ENCODE results near the gene STAC.

STAC gene

DNA sequence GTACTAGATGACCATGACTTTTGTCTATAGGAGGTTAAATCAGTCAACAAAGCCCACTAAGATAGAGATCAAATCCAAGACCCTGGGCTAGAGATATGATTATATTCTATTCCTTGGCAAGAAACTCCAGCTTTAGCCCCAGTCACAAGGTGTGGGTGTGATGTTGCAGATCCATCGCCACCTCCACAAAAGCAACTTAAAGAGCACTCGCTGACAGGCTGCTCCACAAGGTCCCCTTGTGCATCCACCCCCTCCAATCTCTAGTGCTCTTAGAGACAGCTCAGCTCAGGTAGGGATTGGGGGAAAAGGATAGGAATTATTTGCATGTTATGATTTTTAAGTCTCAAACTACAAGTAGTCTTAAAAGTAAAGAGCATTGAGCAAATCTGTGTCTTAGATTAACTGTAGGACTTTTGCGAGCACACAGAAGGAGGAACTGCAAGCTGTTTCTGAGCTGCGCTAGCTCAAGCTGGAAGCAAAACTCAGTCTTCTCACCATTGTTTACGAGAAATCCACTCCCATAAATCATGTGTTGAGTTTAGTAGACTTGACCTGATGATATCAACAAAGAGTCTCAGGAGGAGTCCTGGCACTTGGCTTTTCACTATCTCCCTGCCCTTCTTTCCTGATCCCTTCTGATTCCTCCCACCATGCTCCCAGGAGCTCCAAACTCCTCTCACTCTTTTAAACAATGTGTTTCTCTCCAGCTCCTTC is 177.6 kb downstream of the STAC start (continued):
- TF ChIP-seq ARNTL (CRISPR knock-in tag; IDR thresholded peaks at IDR 0.05; ENCODE audit: borderline replicate concordance, low read depth): no peak

DNA sequence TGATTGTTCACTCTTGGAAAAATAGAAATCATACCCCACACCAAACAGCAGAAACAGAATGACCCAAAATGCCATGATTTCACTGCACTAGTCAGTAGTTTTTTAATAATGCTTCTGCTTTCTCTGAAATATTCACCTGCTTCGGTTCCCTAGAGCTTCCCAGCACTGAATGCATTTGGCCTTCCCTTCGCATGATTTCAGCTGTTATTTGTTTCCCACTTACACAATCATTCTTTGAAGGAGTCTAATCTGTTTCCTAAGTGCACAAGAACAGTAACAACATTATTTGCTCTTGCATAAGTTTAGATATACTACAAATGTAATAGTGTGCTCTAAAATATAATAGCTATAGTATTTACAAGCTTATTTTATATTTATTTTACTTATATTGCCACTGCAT is 178.7 kb downstream of the STAC start:
- ATAC-seq: no peak

DNA sequence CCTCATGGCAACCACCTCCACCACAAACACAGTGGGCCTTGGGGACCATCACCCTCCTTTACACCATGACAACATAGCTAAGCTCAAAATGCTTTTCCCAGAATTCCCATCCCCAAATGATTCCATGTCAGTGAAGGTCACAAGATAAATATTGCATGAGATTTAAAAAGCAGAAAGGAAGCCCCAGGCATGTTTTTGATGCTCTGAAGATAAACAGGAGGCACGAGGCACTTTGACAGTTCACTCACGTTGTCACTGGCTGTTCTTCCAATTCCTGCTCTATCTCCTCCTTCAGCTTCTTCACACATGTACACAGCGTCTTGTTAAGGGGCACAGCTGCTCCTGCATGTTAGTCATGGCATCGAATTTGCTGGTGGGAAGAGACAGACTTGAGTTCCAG is 180.4 kb downstream of the STAC start:
- ATAC-seq: no peak
- no peak for TF ChIP-seq ESRRG (CRISPR knock-in tag; IDR thresholded peaks at IDR 0.05)
- no peak for TF ChIP-seq ZNF70 (CRISPR knock-in tag; IDR thresholded peaks at IDR 0.05)
- TF ChIP-seq RARB (CRISPR knock-in tag; IDR thresholded peaks at IDR 0.05): no peak
- no peak for TF ChIP-seq ZC3H10 (CRISPR knock-in tag; IDR thresholded peaks at IDR 0.05)
- no peak for TF ChIP-seq ZFP3 (CRISPR knock-in tag; IDR thresholded peaks at IDR 0.05)
- TF ChIP-seq ZFP30 (CRISPR knock-in tag; IDR thresholded peaks at IDR 0.05): no peak
- TF ChIP-seq, protein P1, sequence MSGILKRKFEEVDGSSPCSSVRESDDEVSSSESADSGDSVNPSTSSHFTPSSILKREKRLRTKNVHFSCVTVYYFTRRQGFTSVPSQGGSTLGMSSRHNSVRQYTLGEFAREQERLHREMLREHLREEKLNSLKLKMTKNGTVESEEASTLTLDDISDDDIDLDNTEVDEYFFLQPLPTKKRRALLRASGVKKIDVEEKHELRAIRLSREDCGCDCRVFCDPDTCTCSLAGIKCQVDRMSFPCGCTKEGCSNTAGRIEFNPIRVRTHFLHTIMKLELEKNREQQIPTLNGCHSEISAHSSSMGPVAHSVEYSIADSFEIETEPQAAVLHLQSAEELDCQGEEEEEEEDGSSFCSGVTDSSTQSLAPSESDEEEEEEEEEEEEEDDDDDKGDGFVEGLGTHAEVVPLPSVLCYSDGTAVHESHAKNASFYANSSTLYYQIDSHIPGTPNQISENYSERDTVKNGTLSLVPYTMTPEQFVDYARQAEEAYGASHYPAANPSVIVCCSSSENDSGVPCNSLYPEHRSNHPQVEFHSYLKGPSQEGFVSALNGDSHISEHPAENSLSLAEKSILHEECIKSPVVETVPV (CRISPR knock-in tag; IDR thresholded peaks at IDR 0.05): no peak
- TF ChIP-seq CSDC2 (CRISPR knock-in tag; IDR thresholded peaks at IDR 0.05): no peak
- TF ChIP-seq ARNTL (CRISPR knock-in tag; IDR thresholded peaks at IDR 0.05; ENCODE audit: borderline replicate concordance, low read depth): no peak
- no peak for TF ChIP-seq ISL1 (CRISPR knock-in tag; IDR thresholded peaks at IDR 0.05)

More for the DNA sequence above, 178.7 kb downstream of the STAC start:
- TF ChIP-seq, protein P1 (CRISPR knock-in tag; IDR thresholded peaks at IDR 0.05): no peak
- TF ChIP-seq ZNF70 (CRISPR knock-in tag; IDR thresholded peaks at IDR 0.05) (no peak), BACH2 (CRISPR knock-in tag; IDR thresholded peaks at IDR 0.05; ENCODE audit: borderline replicate concordance) (no peak), GLIS3 (CRISPR knock-in tag; IDR thresholded peaks at IDR 0.05) (no peak), OSR1 (CRISPR knock-in tag; IDR thresholded peaks at IDR 0.05) (no peak)

DNA sequence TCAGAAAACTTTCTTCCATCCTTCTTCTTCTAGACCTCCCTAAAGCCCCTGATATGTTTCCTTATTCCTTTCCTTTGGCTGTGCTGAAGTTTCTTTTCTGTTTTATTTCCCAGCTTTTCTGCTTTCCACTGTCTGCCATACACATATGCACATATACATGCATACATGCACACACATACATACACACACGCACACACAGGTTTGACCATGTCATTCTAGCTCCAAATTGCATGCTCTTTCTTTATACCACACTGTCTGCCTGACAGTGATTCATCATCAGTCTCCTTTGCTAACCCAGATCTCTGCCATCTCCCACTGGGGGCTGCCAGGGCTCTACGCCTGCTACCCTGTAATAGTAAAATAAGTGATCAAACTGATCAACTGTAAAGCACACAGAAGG is 181.3 kb downstream of the STAC start:
- TF ChIP-seq SNAI2 (CRISPR knock-in tag; IDR thresholded peaks at IDR 0.05) (no peak), ISL1 (CRISPR knock-in tag; IDR thresholded peaks at IDR 0.05) (no peak), TOX (CRISPR knock-in tag; IDR thresholded peaks at IDR 0.05; ENCODE audit: borderline replicate concordance) (no peak), GLIS3 (CRISPR knock-in tag; IDR thresholded peaks at IDR 0.05) (no peak)
- TF ChIP-seq, protein P2, sequence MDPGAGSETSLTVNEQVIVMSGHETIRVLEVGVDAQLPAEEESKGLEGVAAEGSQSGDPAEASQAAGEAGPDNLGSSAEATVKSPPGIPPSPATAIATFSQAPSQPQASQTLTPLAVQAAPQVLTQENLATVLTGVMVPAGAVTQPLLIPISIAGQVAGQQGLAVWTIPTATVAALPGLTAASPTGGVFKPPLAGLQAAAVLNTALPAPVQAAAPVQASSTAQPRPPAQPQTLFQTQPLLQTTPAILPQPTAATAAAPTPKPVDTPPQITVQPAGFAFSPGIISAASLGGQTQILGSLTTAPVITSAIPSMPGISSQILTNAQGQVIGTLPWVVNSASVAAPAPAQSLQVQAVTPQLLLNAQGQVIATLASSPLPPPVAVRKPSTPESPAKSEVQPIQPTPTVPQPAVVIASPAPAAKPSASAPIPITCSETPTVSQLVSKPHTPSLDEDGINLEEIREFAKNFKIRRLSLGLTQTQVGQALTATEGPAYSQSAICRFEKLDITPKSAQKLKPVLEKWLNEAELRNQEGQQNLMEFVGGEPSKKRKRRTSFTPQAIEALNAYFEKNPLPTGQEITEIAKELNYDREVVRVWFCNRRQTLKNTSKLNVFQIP (CRISPR knock-in tag; IDR thresholded peaks at IDR 0.05; ENCODE audit: borderline replicate concordance, low read depth): no peak
- TF ChIP-seq, protein P3, sequence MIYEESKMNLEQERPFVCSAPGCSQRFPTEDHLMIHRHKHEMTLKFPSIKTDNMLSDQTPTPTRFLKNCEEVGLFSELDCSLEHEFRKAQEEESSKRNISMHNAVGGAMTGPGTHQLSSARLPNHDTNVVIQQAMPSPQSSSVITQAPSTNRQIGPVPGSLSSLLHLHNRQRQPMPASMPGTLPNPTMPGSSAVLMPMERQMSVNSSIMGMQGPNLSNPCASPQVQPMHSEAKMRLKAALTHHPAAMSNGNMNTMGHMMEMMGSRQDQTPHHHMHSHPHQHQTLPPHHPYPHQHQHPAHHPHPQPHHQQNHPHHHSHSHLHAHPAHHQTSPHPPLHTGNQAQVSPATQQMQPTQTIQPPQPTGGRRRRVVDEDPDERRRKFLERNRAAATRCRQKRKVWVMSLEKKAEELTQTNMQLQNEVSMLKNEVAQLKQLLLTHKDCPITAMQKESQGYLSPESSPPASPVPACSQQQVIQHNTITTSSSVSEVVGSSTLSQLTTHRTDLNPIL (CRISPR knock-in tag; IDR thresholded peaks at IDR 0.05; ENCODE audit: low read depth): no peak
- TF ChIP-seq, protein P4, sequence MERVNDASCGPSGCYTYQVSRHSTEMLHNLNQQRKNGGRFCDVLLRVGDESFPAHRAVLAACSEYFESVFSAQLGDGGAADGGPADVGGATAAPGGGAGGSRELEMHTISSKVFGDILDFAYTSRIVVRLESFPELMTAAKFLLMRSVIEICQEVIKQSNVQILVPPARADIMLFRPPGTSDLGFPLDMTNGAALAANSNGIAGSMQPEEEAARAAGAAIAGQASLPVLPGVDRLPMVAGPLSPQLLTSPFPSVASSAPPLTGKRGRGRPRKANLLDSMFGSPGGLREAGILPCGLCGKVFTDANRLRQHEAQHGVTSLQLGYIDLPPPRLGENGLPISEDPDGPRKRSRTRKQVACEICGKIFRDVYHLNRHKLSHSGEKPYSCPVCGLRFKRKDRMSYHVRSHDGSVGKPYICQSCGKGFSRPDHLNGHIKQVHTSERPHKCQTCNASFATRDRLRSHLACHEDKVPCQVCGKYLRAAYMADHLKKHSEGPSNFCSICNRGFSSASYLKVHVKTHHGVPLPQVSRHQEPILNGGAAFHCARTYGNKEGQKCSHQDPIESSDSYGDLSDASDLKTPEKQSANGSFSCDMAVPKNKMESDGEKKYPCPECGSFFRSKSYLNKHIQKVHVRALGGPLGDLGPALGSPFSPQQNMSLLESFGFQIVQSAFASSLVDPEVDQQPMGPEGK (CRISPR knock-in tag; IDR thresholded peaks at IDR 0.05; ENCODE audit: borderline replicate concordance): no peak
- no peak for ATAC-seq

DNA sequence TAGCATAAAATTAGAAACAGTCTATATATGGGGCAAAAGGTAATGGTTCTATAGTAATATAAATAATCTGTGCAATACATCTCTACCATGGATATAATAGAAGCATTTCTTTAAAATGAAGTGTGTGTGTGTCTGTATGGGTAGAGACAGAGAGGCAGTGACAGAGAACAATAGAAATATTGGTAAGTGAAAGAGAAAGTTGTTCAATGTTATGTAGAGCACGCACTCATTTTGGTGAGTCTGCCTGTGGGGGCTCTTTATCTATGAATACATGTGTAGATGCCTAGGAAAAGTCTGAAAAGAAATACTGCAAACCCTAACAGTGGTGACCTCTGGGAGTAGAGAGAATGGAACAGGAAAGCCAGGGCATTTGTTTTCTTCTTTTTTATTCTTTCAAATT is 182.6 kb downstream of the STAC start:
- ATAC-seq: no peak
- TF ChIP-seq, protein P4 (CRISPR knock-in tag; IDR thresholded peaks at IDR 0.05; ENCODE audit: borderline replicate concordance): no peak
- no peak for TF ChIP-seq GLIS3 (CRISPR knock-in tag; IDR thresholded peaks at IDR 0.05)
- TF ChIP-seq, protein P1 (CRISPR knock-in tag; IDR thresholded peaks at IDR 0.05): no peak
- TF ChIP-seq TCF4 (CRISPR knock-in tag; IDR thresholded peaks at IDR 0.05; ENCODE audit: borderline replicate concordance): no peak
- no peak for TF ChIP-seq ZNF8 (CRISPR knock-in tag; IDR thresholded peaks at IDR 0.05)
- TF ChIP-seq ZFP30 (CRISPR knock-in tag; IDR thresholded peaks at IDR 0.05): no peak
- no peak for TF ChIP-seq OSR1 (CRISPR knock-in tag; IDR thresholded peaks at IDR 0.05)
- TF ChIP-seq RARB (CRISPR knock-in tag; IDR thresholded peaks at IDR 0.05): no peak
- TF ChIP-seq ESRRG (CRISPR knock-in tag; IDR thresholded peaks at IDR 0.05): no peak
- TF ChIP-seq ZC3H10 (CRISPR knock-in tag; IDR thresholded peaks at IDR 0.05): no peak
- TF ChIP-seq ISL1 (CRISPR knock-in tag; IDR thresholded peaks at IDR 0.05): no peak
- no peak for TF ChIP-seq BACH2 (CRISPR knock-in tag; IDR thresholded peaks at IDR 0.05; ENCODE audit: borderline replicate concordance)

All from SK-N-SH treated with all-trans-retinoic acid at 6 μM for 48 hours (cell line).